GM12891 (cell line): ENCODE measurements around the gene WFIKKN1.

Experiments used
- POLR2A ChIP-seq: IDR thresholded peaks from 2 replicates; pipeline ENCODE4 v1.6.1; 2011; ENCODE audit warnings: low read depth, low read length, control low read depth
- TAF1 ChIP-seq: IDR thresholded peaks from 2 replicates; pipeline ENCODE4 v1.6.1; 2011; ENCODE audit warnings: low read depth, low read length, control low read depth

GRCh38 chr16:591892-592517 is 38.8 kb upstream of the WFIKKN1 start:
- TF ChIP-seq POLR2A = no peak
- no peak for TF ChIP-seq TAF1
